B cell (primary cell): ENCODE measurements around the gene WDR7.

Experiments
- CTCF ChIP-seq: fragments of 200-600 bp; IDR thresholded peaks from one replicate; pipeline ENCODE4 v1.8.0; 2022; ENCODE audit warnings: antibody characterized with exemption, mild to moderate bottlenecking
- EZH2 ChIP-seq: IDR thresholded peaks from 2 replicates; pipeline ENCODE4 v1.6.1; 2012; ENCODE audit warnings: borderline replicate concordance, low read depth, mild to moderate bottlenecking, moderate library complexity, low read length; ENCODE audit not compliant: insufficient read depth, poor library complexity, severe bottlenecking

DNA sequence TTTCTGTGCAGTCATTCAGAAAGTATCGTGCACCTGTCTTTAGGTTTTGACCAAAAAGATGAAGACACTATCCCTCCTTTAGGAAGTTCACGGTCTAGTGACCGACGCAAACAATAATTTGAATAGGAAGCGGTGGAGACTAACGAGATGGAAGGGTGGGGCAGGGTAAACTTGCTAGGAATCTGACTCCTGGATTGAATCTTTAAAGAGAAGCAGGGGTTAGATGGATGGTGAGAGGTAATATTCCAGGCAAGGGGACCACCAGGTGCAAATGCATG, 12.1 kb upstream of the WDR7 start:
- TF ChIP-seq CTCF (no peak), EZH2 (no peak)
